HG02840 (cell line): Measurements from ENCODE around the gene TMEM164.

ENCODE experiments used
- ATAC-seq: cut with Tn5 transposase; IDR thresholded peaks from one replicate; pipeline ENCODE4 v1.9.1; 2021; ENCODE audit warnings: mild to moderate bottlenecking, moderate library complexity, moderate number of reproducible peaks; ENCODE audit not compliant: unreplicated experiment, low FRiP score

The TMEM164 gene

DNA sequence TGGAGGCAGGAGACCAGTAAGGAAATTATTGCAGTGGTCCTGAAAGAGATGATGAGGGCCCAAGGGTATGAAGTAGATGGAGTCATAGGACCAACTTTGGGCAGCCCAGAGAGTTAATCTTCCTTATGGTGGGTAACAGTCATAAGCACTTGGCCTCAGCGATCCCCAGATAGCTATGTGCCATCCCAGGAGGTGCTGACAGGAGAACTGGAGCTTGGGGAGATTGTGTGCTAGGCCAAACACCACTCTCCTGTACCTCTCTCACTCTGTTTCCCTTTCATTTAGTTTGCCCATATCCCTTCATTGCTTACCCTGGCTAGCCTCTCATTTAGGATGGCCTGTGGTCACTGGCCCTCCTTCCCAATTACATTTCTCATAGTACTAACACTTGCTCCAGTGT is 60.0 kb downstream of the TMEM164 start:
- no peak for ATAC-seq

DNA sequence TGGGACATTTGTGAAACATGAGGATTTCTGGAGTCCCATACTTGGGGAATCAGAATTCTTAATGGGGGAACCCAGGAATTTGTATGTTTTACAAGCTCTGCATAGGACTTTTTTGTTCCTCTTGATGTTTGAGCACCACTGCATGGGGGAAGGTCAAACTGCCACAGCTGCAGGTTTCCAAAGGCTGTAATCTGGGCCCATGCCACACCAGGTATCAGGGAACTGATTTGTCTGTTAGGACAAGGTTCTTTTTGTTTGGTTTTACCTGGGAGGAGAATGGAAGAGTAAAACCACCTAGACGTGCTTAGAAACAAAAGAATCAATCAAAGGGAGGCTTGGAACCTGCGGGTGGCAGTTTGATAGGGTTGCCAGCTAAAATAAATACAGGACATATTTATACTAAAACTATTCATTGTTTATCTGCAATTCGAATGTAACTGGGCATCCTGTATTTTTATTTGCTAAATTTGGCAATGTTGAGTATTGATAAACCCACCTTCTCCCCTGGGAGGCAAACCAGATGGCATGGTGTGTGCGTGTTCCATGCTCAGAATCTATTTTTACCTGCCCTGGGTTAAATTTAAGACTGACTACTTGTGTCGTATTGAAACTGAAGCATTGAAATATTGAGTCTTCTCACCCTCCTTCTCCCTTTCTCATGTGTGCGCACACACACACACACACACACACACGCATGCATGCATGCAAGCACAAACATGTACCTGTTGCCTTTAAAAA is 63.7 kb downstream of the TMEM164 start:
- no peak for ATAC-seq

DNA sequence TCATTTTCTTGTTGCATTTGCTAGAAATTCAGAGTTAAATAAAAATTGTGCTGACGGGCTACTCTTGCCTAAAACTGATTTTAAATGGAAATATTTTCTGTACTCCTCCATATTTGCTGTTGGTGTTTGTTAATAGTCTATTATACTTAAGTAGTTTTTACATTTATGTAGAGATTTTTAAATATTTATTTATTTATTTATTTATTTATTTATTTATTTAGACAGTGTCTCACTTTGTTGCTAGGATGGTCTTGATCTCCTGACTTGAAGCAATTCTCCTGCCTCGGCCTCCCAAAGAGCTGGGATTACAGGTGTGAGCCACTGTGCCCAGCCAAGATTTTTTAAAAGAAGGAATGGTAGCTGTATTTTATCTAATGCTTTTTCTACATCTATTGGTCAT is 68.1 kb downstream of the TMEM164 start:
- ATAC-seq: no peak

DNA sequence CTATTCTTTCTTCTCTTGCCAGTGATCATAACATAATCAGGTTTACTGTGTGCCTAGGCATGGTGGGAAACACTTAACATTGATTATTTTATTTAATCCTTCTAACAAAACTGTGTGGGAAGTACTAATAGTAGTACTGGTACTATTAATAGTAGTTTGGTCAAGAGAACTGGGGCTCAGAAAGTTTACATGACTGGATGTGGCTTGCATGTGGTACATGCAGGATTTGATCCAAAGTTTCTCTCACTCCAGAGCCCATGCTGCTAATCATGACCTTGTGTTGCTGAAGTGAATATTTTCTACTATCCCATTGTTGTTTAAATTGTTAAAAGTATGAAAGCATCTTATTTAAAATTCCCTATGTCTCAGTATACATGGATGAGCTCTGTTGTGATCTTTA is 78.4 kb downstream of the TMEM164 start:
- no peak for ATAC-seq

DNA sequence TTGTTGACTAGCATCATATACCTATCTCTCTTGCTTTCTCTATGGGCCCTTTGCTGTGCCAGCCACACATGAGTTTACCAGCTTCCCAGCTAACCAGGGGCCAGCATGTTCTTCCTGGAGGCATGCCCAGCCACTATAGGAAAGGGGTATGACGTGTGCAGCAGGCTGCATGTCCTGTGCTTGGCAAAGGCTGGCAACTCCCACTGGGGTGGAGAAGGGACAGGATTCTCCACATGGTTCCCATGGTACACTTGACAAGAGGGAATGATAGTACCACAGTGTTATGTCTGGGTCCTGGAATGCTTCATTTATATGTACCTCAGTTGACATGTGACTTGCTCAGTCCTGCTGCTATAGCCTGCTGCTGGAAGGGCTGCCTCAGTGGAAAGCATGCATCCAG is 78.8 kb downstream of the TMEM164 start:
- ATAC-seq: no peak

DNA sequence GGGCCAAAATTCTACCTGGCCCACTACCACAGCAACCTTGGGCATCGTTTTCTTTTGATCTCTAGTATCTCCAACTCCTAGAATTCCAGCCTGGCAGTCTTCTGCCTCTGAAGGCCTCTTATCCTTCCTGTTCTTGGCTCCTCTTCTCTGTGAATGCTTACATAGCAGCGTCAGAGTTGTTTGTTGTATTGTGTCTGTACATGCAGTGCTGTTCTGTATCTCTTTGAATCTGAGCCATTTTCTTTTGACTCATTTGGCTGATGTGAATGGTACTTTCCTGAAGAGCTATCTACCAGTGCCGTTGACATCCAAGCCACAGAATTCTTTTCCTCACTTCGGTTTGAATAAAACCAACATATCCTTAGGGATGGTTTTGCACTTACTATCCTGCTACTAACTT is 79.2 kb downstream of the TMEM164 start:
- no peak for ATAC-seq

DNA sequence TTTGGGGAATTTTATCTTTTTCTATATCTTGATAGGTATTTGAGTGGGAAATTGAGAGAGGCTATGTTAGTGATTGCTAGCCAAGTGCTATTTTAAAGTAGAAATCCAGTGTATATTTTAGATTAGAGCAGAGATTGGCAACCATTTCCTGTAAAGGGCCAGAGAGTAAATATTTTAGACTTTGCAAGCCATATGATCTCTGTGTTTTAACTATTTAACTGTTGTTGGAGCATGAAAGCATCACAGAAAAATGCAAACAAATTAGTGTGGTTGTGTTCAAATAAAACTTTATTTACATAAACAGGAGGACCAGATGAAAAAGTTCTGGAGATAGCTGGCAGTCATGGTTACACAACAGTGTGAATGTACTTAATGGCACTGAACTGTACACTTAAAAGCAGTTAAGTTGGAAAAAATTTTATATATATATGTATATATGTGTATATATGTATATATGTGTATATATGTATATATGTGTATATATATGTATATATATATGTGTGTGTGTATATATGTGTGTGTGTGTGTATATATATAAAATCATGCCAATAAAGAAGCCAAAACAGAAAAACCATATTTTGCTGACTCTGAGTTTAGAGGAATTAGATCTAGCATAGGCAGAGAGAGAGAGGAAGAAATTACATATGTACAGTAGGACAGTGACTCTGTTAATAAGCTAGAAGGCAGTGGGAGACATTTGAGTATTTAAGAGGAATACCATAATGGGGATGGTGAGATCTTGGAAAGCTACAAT is 83.4 kb downstream of the TMEM164 start:
- no peak for ATAC-seq

DNA sequence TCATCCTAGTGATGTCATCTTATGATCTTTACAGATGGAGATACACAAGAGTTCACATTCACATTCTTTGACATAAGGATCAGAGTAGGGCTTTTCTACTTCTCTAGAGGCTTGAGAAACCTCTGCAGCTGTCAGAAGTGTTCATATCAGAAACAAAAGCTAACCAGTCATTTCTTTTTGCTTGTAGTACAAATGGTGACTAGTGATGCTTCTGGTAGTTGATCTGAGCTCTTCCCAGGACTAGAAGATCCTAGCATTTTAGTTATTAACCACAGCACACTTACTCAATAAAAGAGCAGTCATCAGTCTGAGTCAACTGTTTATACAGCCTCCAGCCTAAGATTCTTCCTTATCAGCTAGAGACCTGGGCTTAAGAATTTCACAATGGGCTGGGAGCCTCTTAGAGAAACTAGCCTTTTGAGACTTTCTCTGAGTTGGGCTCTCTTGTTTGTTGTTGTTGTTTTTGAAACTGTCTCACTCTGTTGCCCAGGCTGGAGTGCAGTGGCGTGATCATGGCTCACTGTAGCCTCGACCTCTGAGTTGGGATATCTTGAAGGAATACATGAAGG is 84.1 kb downstream of the TMEM164 start:
- ATAC-seq: no peak

DNA sequence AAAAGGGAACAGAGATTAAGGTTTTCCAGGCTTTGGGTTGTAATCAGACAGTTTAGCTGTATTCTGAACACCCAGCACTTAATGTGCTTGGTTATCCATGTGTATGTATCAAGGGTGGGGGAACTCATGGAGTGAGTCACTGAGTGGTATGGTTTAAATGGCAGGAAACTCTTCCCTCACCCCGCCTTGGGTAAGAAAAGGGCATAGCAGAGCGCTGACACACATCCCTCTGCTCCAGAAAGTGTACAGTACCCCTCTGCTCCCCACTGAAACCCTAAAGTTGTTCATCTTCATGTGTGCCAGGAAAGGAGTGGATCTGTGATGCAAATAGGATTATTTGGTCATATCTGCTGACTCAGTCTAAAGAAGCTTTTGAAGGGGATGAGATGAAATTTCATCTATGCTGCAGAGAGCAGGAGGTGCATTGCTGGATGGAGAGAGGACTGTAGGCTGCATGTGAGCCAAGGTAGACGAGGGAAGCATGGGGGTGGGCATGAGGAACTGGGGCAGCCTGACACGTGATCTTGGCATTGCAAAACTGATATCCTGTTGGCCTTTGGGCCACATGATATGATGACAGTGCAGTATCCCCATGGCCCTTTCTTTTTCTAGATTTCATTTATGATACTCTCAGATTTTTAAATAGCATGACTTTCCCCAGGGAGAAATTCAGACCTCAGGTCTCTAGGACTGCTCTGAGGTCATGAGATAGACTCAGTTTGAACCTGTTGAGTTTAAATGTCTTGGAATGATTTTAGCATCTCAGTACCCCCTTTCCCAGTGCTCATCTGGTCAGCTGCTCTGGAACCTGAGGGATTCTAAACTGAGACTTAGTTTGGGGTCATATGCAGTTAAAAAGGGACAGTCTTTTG is 84.8 kb downstream of the TMEM164 start:
- no peak for ATAC-seq

DNA sequence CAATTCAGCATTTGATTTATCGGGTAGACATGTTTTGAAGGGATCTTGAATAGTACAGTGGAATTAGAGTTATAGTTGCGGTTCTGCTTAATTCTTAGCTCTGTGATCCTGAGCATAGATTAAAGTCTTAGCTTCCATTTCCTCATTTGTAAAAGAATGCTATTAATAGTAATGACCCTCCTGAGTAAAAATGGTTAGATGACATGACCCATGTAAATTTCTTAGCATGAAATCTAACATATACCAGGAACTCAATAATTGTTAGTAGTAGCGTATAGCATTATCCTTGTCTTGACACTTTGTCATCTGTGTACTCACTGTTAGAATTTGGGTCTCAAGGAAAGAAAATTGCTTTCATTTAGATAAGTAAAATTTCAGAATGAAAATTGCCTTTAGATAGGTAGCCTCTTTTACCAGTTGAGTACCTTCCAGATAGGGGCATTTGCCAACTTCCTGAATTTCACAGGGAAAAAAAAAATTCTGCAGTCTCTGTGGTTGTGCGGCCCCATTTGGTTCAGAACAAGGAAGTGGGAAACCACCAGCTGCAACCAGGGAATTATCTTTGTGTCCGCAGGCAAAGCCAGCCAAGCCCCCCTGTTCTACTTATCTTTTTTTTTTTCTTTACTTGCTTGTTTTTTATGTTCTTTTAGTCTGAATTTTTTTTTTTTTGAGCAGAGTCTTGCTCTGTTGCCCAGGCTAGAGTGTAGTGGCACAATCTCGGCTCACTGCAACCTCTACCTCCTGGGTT is 86.9 kb downstream of the TMEM164 start:
- ATAC-seq: no peak

DNA sequence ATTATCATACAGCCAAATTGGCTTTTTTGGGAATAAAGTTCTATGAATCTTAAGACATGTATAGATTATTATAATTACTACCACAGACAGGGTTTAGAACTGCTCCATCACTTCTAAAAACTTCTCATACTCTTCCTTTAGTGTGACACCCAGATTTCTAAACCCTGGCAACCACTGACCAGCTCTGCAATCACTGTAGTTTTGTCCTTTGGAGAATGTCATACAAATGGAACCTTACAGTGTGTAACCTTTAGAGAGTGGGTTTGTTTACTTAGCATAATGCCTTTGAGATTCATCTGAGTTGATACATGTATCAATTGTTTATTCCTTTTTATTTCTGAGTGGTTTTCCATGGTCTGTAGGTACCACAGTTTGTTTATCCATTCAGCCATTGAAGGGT is 95.0 kb downstream of the TMEM164 start:
- ATAC-seq: no peak

DNA sequence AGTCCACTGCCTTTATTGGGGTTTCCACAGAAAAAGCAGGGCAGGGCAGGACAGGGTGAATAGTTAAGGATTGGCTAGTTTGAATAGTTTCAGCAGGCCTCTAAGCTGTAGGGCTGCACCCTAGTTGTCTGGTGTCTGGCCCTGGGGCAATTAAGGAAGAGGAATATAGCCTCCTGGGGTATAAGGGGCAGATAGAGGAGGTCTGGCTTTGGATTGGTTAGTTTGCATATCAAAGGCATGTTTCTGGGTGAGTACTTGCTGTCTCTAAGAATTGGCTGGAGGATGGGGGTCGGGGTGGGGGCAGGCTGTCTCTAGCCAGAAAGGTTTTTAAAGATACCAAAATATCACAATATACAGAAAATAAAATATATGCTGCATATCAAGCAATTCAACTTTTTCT is 100.4 kb downstream of the TMEM164 start:
- ATAC-seq: no peak

DNA sequence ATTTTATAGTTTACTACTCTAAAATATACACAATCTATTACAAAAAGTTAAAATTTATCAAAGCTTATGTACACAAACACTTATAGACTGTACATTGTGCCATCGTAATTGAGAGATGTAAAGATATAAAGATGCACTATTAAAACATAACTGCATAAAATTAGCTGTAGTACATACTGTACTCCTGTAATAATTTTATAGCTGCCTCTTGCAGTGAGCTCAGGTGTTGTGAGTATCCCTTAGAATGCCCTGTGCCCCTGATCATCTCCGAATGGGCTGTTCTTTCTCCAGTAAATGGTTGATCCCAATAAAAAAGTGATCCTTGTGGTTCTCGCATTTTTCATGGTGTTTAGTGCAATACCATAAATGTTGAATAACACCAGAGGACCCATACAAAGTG is 101.2 kb downstream of the TMEM164 start:
- no peak for ATAC-seq

DNA sequence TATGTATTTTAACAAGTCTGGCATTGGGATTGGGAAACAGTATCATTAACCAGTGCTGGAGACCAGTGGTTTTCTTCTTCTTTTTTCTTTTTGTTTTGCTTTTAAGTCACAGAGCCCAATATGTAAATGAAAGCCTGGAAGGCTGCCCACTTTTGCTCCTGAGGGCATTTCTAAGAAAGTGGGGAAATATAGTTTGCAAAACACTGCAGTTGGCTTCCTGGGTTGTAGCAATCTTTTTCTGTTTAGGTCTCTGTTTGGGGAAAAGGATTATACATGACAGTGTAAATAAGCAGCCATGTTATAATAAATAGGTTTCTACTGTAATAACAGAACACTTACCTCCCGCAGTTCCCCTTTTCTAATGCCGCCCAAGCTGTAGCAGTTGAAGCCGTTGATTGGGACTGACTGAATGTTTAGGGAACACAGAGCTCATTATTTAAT is 105.5 kb downstream of the TMEM164 start:
- ATAC-seq: no peak

DNA sequence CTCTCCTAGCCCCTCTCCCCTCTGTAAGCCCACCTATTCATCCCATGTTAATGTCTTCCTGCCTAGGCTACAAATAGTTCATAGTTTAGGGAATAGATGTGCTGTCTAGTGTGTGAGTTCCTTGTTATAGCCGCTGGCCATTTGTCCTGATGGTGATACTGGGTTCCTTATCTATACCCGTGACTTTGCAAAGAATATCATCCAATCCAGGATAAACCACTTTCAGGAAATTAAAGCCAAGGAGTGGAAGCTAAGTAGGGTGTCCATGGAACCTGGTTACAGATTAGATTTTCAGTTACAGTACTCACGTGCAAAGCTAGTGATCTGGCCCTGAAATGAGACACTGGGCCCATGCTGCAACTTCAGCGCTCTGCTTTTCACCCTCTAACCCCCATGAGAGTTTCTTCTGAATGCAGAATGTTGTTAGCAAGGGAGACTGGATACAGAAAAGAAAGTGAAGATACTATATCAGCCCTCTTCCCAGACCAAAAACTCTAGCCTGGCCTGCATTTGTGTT is 111.4 kb downstream of the TMEM164 start:
- ATAC-seq: no peak

DNA sequence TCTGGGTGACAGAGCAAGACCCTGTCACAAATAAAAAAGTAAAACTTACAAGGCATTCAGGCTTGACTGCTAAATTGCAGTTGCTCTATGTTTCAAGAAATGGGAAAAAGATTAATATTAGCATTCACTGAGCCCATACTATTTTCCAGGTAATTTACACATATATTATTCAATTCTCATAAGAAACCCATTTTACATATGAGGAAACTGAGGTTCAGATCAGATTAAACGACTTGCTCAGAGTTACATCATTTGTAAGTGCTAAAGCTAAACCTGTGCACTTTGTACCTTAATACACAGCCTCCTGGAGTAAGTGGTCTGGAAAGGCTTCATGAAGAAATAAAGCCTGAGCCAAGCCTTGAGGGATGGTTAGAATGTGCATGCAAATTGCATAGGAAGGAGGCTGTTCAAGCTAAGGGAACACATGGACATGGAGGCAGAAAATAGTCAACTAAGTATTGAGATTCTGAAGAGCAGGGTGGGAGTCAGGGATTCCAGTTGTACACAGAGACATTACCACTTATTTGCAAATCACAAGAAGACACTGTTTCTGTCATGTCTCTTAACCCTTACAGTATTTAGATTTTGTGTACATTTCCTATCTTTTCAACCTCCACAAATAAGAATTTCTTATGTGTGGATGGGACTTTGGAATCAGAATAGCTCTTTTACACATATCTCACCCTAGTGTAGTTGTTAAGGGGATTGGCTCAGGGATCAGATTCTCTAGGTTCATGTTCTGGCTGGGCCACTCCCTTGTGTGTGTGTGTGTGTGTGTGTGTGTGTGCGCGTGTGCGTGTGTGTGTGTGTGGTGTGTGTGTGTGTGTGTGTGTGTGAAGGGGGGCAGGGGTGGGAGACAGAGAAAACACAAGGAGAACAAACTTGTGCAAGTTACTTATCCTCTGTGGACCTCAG is 113.4 kb downstream of the TMEM164 start:
- no peak for ATAC-seq

DNA sequence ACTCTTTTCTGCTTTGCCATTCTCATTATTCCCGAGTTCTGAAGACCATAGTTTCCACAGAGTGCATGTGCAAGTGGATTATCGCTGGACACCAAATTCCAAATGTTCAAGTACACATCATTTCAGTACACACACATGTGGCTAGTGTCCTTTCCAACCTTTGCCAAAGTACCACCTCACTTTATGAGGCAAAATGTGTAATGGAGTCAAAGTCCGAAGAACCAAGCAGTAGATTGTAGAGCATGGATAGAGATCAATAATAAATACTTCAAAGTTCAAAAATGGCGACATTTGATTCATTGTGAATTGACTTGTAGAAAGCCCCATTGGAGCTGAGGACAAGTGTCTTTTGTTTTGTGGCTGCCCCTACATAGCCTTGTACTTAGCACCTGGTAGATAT is 115.6 kb downstream of the TMEM164 start:
- ATAC-seq: no peak

DNA sequence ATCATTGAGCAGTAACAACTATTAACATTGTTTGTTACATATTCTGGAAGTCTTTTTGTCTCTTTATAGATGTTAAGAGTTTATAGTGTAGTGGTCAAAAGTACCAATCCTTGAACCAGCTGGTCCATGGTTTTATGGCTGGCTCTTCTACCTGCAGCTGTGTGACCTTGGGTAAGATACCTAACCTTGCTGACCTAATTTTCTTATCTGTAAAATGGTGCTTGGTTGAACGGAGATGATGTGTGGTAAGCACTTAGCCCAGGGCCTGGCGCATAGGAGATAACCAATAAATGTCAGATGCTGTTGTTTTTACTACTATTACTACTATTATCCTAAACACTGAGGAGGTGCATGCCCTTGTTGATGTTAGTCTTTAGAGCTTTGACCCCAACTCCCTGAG is 116.6 kb downstream of the TMEM164 start:
- no peak for ATAC-seq

DNA sequence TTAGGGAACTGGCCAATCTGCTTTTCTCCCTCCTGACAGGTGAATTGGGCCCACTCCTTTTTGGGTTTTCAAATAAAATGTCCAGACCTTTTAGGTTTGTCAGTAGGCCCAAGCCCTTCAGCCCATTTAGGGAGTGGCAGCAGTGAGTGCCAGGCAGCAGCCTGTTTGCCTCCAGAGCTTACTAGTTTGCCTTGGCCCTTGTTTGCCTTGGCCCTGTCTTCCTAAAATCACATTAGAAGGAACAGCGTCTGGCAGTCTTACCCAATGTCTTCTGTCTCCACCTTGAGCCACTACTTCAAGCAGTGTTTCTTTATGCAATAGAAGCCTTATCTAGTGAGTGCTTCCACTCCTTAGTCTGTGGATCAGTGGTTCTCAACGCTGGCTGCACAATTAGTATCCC is 117.1 kb downstream of the TMEM164 start:
- ATAC-seq: no peak
